GM12891 (cell line): Measurements from ENCODE around the gene SWSAP1.

Experiments
- DNase-seq: peaks from one replicate; pipeline ENCODE4 v3.0.0; 2011; ENCODE audit warnings: low spot score; ENCODE audit not compliant: insufficient read length
- FAIRE-seq: peaks from 2 replicates; lab custom pipeline; 2011; peaks lifted over from hg19 to GRCh38; lab: Jason Lieb, UNC
- PAX5 ChIP-seq: IDR thresholded peaks from 2 replicates; pipeline ENCODE4 v1.6.1; 2011; ENCODE audit warnings: low read length, moderate library complexity, mild to moderate bottlenecking; ENCODE audit not compliant: insufficient read depth, severe bottlenecking
- POLR2A ChIP-seq: IDR thresholded peaks from 2 replicates; pipeline ENCODE4 v1.6.1; 2011; ENCODE audit warnings: low read depth, low read length, control low read depth
- POLR2AphosphoS5 ChIP-seq: IDR thresholded peaks from 2 replicates; pipeline ENCODE4 v1.6.1; 2011; ENCODE audit warnings: low read depth, low read length, control low read depth
- POU2F2 ChIP-seq: IDR thresholded peaks from 2 replicates; pipeline ENCODE4 v1.6.1; 2011; ENCODE audit warnings: low read depth, mild to moderate bottlenecking, control low read depth, low read length, moderate library complexity
- SPI1 ChIP-seq: IDR thresholded peaks from 2 replicates; pipeline ENCODE4 v1.6.1; 2011; ENCODE audit warnings: low read depth, low read length, control low read depth
- TAF1 ChIP-seq: IDR thresholded peaks from 2 replicates; pipeline ENCODE4 v1.6.1; 2011; ENCODE audit warnings: low read depth, low read length, control low read depth

SWSAP1 gene

GRCh38 chr19:11408591-11408990 is 34.1 kb downstream of the SWSAP1 start:
- no peak for TF ChIP-seq PAX5
- TF ChIP-seq SPI1 = no peak
- TF ChIP-seq POLR2A = no peak
- no peak for TF ChIP-seq TAF1
- no peak for TF ChIP-seq POLR2AphosphoS5
- TF ChIP-seq POU2F2 = no peak
- peak; percentile 52 for FAIRE-seq
- no peak for DNase-seq

GRCh38 chr19:11410682-11411081 is 36.2 kb downstream of the SWSAP1 start:
- TF ChIP-seq SPI1 (no peak), TAF1 (no peak), POLR2AphosphoS5 (no peak), POLR2A (no peak), PAX5 (no peak), POU2F2 (no peak)
- FAIRE-seq (no peak), DNase-seq (no peak)

GRCh38 chr19:11414544-11414943 is 40.1 kb downstream of the SWSAP1 start:
- TF ChIP-seq PAX5 (no peak), POLR2AphosphoS5 (no peak), SPI1 (no peak), TAF1 (no peak), POU2F2 (no peak), POLR2A (no peak)
- no peak for FAIRE-seq
- DNase-seq = no peak

GRCh38 chr19:11416346-11417052 is 42.0 kb downstream of the SWSAP1 start:
- TF ChIP-seq SPI1 (no peak), POLR2AphosphoS5 (no peak), POU2F2 (no peak), POLR2A (no peak), PAX5 (no peak), TAF1 (no peak)

GRCh38 chr19:11418094-11418548 is 43.7 kb downstream of the SWSAP1 start:
- no peak for TF ChIP-seq PAX5
- TF ChIP-seq POU2F2 = no peak
- no peak for TF ChIP-seq POLR2A
- no peak for TF ChIP-seq TAF1
- TF ChIP-seq SPI1 = no peak
- no peak for TF ChIP-seq POLR2AphosphoS5
- DNase-seq (no peak), FAIRE-seq (no peak)

More at GRCh38 chr19:11416346-11417052, 42.0 kb downstream of the SWSAP1 start:
- FAIRE-seq = no peak
- no peak for DNase-seq

GRCh38 chr19:11418549-11419506 is 44.4 kb downstream of the SWSAP1 start, which contains the start of gene RGL3:
RGL3 (minus strand) TSS chr19:11419314; CDS start chr19:11419278, 36 bp downstream.
- TF ChIP-seq SPI1 (no peak), PAX5 (no peak), POLR2AphosphoS5 (no peak), POU2F2 (no peak), POLR2A (no peak), TAF1 (no peak)
- DNase-seq (no peak), FAIRE-seq (no peak)

GRCh38 chr19:11420429-11421370 is 46.2 kb downstream of the SWSAP1 start:
- peak; percentile 13 for FAIRE-seq
- no peak for DNase-seq
- TF ChIP-seq POLR2AphosphoS5 (no peak), TAF1 (no peak), POLR2A (no peak), POU2F2 (no peak), SPI1 (no peak), PAX5 (no peak)

- no peak for DNase-seq
- TF ChIP-seq PAX5 = no peak
- no peak for TF ChIP-seq POLR2AphosphoS5
- TF ChIP-seq POLR2A = no peak
- no peak for TF ChIP-seq TAF1
- TF ChIP-seq POU2F2 = no peak
- TF ChIP-seq SPI1 = no peak
- FAIRE-seq = peak; percentile 78
Measured at GRCh38 chr19:11421371-11422098, 47.1 kb downstream of the SWSAP1 start.
